SK-N-SH (cell line): ENCODE data around the gene PPIF. TPM values are rescaled to one million over a fixed set of nuclear protein-coding genes. Genes with fewer than 3 reads are reported as not detected.

Source experiments
- CTCF ChIA-PET: fragments of 300-600, 350-600 bp; formaldehyde crosslinking; extraction: SDS; loops from one replicate; lab custom pipeline; 2021; lab: Yijun Ruan, JAX
- POLR2A ChIA-PET: fragments of 350-600 bp; sonication (Branson Sonifier 250); formaldehyde crosslinking; extraction: SDS; loops from one replicate; lab custom pipeline; 2020; ENCODE audit warnings: antibody characterized with exemption, inconsistent platforms; lab: Yijun Ruan, JAX
- DNase-seq: peaks from one replicate; pipeline ENCODE4 v3.0.0; 2012
- H2AFZ ChIP-seq: fragments of 200-600 bp; sonication (generic); 2 replicates; pipeline ENCODE4 v1.8.1; 2016; ENCODE audit warnings: antibody characterized with exemption, mild to moderate bottlenecking, low read depth
- H3F3A ChIP-seq: fragments of 200-600 bp; sonication (generic); replicated peaks from 2 replicates; pipeline ENCODE3; 2016; ENCODE audit warnings: antibody characterized with exemption, mild to moderate bottlenecking; ENCODE audit not compliant: insufficient read depth
- H3K27ac ChIP-seq, 2 experiments: fragments of 200-500 bp in 1 of 2; fragments of 200-600 bp in 1 of 2; sonication (Bioruptor generic) in 1 of 2; sonication (generic), shearing (Covaris generic) in 1 of 2; 2 replicates each; pipeline versions ENCODE4 v1.5.1 to v1.6.1; 2014 to 2016; ENCODE audit warnings: low read depth in 2 of 2, inconsistent platforms in 1 of 2, low read length in 1 of 2, mild to moderate bottlenecking in 1 of 2, mixed read lengths in 1 of 2
- H3K27me3 ChIP-seq: fragments of 200-600 bp; sonication (generic), shearing (Covaris generic); 2 replicates; pipeline ENCODE4 v1.6.1; 2016; ENCODE audit warnings: mixed run types; ENCODE audit not compliant: insufficient read depth
- H3K36me3 ChIP-seq, 2 experiments: fragments of 200-500 bp in 1 of 2; fragments of 200-600 bp in 1 of 2; sonication (Bioruptor generic) in 1 of 2; sonication (generic) in 1 of 2; replicated peaks in 1 of 2; 2 replicates each; pipeline versions ENCODE3 to v1.5.1; 2014 to 2016; ENCODE audit warnings: low read length in 1 of 2, mild to moderate bottlenecking in 1 of 2; ENCODE audit not compliant: insufficient read depth in 2 of 2, control insufficient read depth in 1 of 2
- H3K4me1 ChIP-seq, 2 experiments: fragments of 200-500 bp in 1 of 2; fragments of 200-600 bp in 1 of 2; sonication (Bioruptor generic) in 1 of 2; sonication (generic), shearing (Covaris generic) in 1 of 2; 2 replicates each; pipeline versions ENCODE4 v1.5.1 to v1.6.1; 2014 to 2016; ENCODE audit warnings: low read depth in 1 of 2, low read length in 1 of 2, mixed run types in 1 of 2; ENCODE audit not compliant: insufficient read depth in 2 of 2, control insufficient read depth in 1 of 2
- H3K4me2 ChIP-seq: fragments of 200-600 bp; sonication (generic), shearing (Covaris generic); 2 replicates; pipeline ENCODE4 v1.6.1; 2017; ENCODE audit warnings: mixed run types
- H3K4me3 ChIP-seq, 2 experiments: fragments of 200-500 bp in 1 of 2; fragments of 200-600 bp in 1 of 2; sonication (Bioruptor generic) in 1 of 2; sonication (generic), shearing (Covaris generic) in 1 of 2; 2 replicates each; pipeline versions ENCODE4 v1.5.1 to v1.8.1; 2014 to 2016; ENCODE audit warnings: low read depth in 2 of 2, inconsistent platforms in 1 of 2, low read length in 1 of 2, mild to moderate bottlenecking in 1 of 2, mixed read lengths in 1 of 2, moderate library complexity in 1 of 2
- H3K79me2 ChIP-seq: fragments of 200-600 bp; sonication (generic); 2 replicates; pipeline ENCODE4 v1.8.1; 2017; ENCODE audit warnings: mild to moderate bottlenecking; ENCODE audit not compliant: insufficient read depth
- H3K9ac ChIP-seq: fragments of 200-600 bp; sonication (generic); 2 replicates; pipeline ENCODE4 v1.6.1; 2017; ENCODE audit warnings: mixed run types
- H3K9me2 ChIP-seq: fragments of 200-600 bp; sonication (generic); 2 replicates; pipeline ENCODE4 v1.6.1; 2017; ENCODE audit warnings: mixed run types
- H3K9me3 ChIP-seq: fragments of 200-600 bp; sonication (generic); 2 replicates; pipeline ENCODE4 v1.6.1; 2017; ENCODE audit warnings: mixed run types, mild to moderate bottlenecking, moderate library complexity
- H4K20me1 ChIP-seq: fragments of 200-600 bp; sonication (generic); 2 replicates; pipeline ENCODE4 v1.6.1; 2017; ENCODE audit warnings: mild to moderate bottlenecking, mixed run types; ENCODE audit not compliant: insufficient read depth
- CHD2 ChIP-seq: fragments of 150-350 bp; IDR thresholded peaks from 2 replicates; pipeline ENCODE4 v1.6.1; 2018; ENCODE audit warnings: low read length; ENCODE audit not compliant: partially characterized antibody
- CTCF ChIP-seq: fragments of 200-600 bp; sonication (generic); IDR thresholded peaks from 2 replicates; pipeline ENCODE4 v1.6.1; 2017; ENCODE audit warnings: antibody characterized with exemption, mild to moderate bottlenecking, moderate library complexity
- EP300 ChIP-seq, 2 experiments: IDR thresholded peaks; 2 replicates each; pipeline versions ENCODE4 v1.4.0 to v1.6.1; 2012; ENCODE audit warnings: borderline replicate concordance in 1 of 2, low read depth in 1 of 2, low read length in 1 of 2
- EZH2phosphoT487 ChIP-seq: fragments of 200-600 bp; sonication (generic); IDR thresholded peaks from 2 replicates; pipeline ENCODE4 v1.6.1; 2017; ENCODE audit warnings: low read depth, mixed run types, mild to moderate bottlenecking, antibody characterized with exemption, moderate library complexity, borderline replicate concordance
- FOSL2 ChIP-seq: IDR thresholded peaks from 2 replicates; pipeline ENCODE4 v1.4.0; 2012; ENCODE audit warnings: low read depth, mild to moderate bottlenecking, moderate library complexity, borderline replicate concordance
- FOXJ3 ChIP-seq: sonication (generic); formaldehyde crosslinking; IDR thresholded peaks from 2 replicates; pipeline ENCODE4 v1.5.1; 2020; ENCODE audit warnings: mild to moderate bottlenecking, missing genetic modification reagents
- GABPA ChIP-seq: IDR thresholded peaks from 2 replicates; pipeline ENCODE4 v1.4.0; 2012; ENCODE audit warnings: low read depth, mild to moderate bottlenecking
- GATA2 ChIP-seq: sonication (generic); formaldehyde crosslinking; IDR thresholded peaks from 2 replicates; pipeline ENCODE4 v1.5.0; 2020; ENCODE audit warnings: mild to moderate bottlenecking, missing genetic modification reagents
- JUND ChIP-seq: IDR thresholded peaks from 2 replicates; pipeline ENCODE4 v1.4.0; 2012
- MXI1 ChIP-seq: IDR thresholded peaks from 2 replicates; pipeline ENCODE4 v1.6.1; 2012; ENCODE audit warnings: mild to moderate bottlenecking, low read depth, low read length, improper control_type of control experiment
- NFIC ChIP-seq: IDR thresholded peaks from 2 replicates; pipeline ENCODE4 v1.4.0; 2012; ENCODE audit warnings: borderline replicate concordance
- NRF1 ChIP-seq: IDR thresholded peaks from 2 replicates; pipeline ENCODE4 v1.6.1; 2012; ENCODE audit warnings: low read depth, mild to moderate bottlenecking, low read length
- PBX3 ChIP-seq: IDR thresholded peaks from 2 replicates; pipeline ENCODE4; 2012
- POLR2AphosphoS5 ChIP-seq: IDR thresholded peaks from 2 replicates; pipeline ENCODE4 v1.6.1; 2012; ENCODE audit warnings: low read depth, low read length
- RCOR1 ChIP-seq: fragments of 150-350 bp; IDR thresholded peaks from 2 replicates; pipeline ENCODE4 v1.6.1; 2017; ENCODE audit warnings: antibody characterized with exemption, low read length
- RFX5 ChIP-seq: IDR thresholded peaks from 2 replicates; pipeline ENCODE4 v1.6.1; 2012; ENCODE audit warnings: mild to moderate bottlenecking, improper control_type of control experiment, low read length
- RXRA ChIP-seq: IDR thresholded peaks from 2 replicates; pipeline ENCODE4 v1.4.0; 2012; ENCODE audit warnings: low read depth, mild to moderate bottlenecking, borderline replicate concordance
- SMC3 ChIP-seq: IDR thresholded peaks from 2 replicates; pipeline ENCODE4 v1.6.1; 2012; ENCODE audit warnings: low read depth, low read length, improper control_type of control experiment
- USF2 ChIP-seq: fragments of 150-350 bp; IDR thresholded peaks from 2 replicates; pipeline ENCODE4 v1.6.1; 2017; ENCODE audit warnings: antibody characterized with exemption, low read length, low read depth, borderline replicate concordance
- ZBTB33 ChIP-seq: IDR thresholded peaks from 2 replicates; pipeline ENCODE4 v1.4.0; 2012; ENCODE audit warnings: low read depth, borderline replicate concordance
- WGBS: methylation state at CpG from one replicate; pipeline ENCODE4 v1.1.6; 2017; ENCODE audit warnings: low lambda C conversion rate; 5-methylcytosine and 5-hydroxymethylcytosine counted together
- polyA plus RNA-seq, 3 experiments: library from polyadenylated mRNA; depleted of rRNA; stranded (reverse); fragments of >200 nt; gene quantifications; 2 replicates each; pipeline ENCODE4 v1.2.3, GENCODE V29; 2012

Gene PPIF
- polyA plus RNA-seq, 1 of the 3 experiments (the other 2 are of a cell fraction), result 85.9 TPM

- H3K9me3 ChIP-seq, result no peaks in the 10 kb centered on the region
- H3F3A ChIP-seq, result peaks cover 13% of the 10 kb centered on the region
- WGBS, result 98% methylated on average over 3 of the region's 9 CpGs
- no peak overlapping the region for H3K4me3 ChIP-seq
- POLR2A ChIA-PET, result interaction anchor here (0.6 kb wide), 1 partner anchor 16 kb away, joined by 5 read pairs; no protein-coding TSS in a partner anchor
- no peaks in the 10 kb centered on the region for H3K79me2 ChIP-seq
- CTCF ChIA-PET, result interaction anchor here (1.6 to 5.5 kb wide), 3 partner anchors 33 to 106 kb away, joined by 6 to 24 read pairs (median 13); partner anchors contain the start of gene PPIF
- peaks cover 4 to 9% of the 10 kb centered on the region in 2 experiments; a peak in 1 of 4 replicates for H3K4me1 ChIP-seq
- peaks cover 0 to 2% of the 10 kb centered on the region in 2 experiments for H3K36me3 ChIP-seq
- H3K4me2 ChIP-seq, result peak overlapping the region; percentile 62
- peak overlapping the region in 1 of 2 experiments; percentile 65; a peak in 2 of 4 replicates for H3K27ac ChIP-seq
- H3K9ac ChIP-seq, result no peak overlapping the region
- no peaks in the 10 kb centered on the region for H3K9me2 ChIP-seq
- H3K27me3 ChIP-seq, result no peaks in the 10 kb centered on the region
- H4K20me1 ChIP-seq, result no peaks in the 10 kb centered on the region
- no peak for DNase-seq
- TF ChIP-seq MXI1 (no peak), CHD2 (no peak), ZBTB33 (no peak), FOXJ3 (no peak), PBX3 (no peak), RCOR1 (no peak), NFIC (no peak), SMC3 (no peak), JUND (no peak), GABPA (no peak), EZH2phosphoT487 (no peak), RXRA (no peak), RFX5 (no peak), POLR2AphosphoS5 (no peak), GATA2 (CRISPR knock-in tag) (no peak), CTCF (no peak), USF2 (no peak), EP300 (IDR thresholded peaks at IDR 0.05; ENCODE audit: borderline replicate concordance in 1 of 2, low read depth in 1 of 2, low read length in 1 of 2) (no peak), NRF1 (no peak), FOSL2 (no peak)
- no peak overlapping the region for H2AFZ ChIP-seq
These were observed 33.9 kb downstream of the PPIF start for GRCh38 chr10:79380946-79381721.
